ENCODE measurements around the gene KLRB1.
"Not testable (repeated sequence)": the region's sequence is repeated elsewhere in the genome, so short reads cannot be mapped to it uniquely, and the experiment has no call there.

Gene KLRB1

DNA sequence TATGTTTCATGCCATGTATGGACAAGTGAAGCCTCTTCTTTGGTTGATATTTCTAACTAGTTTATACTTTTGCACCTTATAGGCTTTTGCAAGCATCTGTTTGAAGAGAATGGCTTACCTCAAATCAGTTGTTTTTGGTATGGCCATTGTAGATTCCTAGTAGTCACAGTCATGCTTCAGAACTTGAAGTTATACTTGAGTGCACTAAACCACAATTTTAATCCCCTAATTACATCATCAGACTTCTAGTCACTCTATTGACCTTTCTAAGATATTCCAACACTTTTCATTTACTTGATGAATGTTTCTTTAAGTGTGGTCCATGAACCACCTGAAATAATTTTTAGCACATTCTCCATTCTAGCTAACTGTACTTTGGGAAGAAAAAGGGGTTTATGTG, 18.6 kb upstream of the KLRB1 start:
- in situ Hi-C loops (cut with HindIII; ENCODE audit: low sequenced_read_pairs), result no loop called here

DNA sequence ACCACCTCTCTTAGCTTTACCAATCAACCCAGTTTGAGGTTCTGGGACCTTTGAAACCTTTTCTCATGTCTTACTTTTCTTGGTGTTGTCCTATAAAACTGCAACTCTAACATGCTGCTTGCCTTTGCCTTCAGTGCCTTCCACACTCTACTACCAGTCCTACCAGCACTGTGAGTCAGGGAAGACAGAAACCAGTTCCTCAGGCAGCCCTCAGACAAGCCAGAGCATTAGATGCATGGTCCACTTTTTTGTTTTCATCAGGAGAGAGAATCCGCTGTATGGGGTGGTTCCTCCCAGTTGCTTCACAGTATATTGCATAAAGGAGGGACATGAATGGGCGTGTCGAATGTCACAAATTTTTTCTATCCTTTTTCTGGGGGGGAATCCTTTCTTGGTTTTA, 17.3 kb upstream of the KLRB1 start:
- in situ Hi-C loops (cut with HindIII; ENCODE audit: low sequenced_read_pairs), result no loop called here

DNA sequence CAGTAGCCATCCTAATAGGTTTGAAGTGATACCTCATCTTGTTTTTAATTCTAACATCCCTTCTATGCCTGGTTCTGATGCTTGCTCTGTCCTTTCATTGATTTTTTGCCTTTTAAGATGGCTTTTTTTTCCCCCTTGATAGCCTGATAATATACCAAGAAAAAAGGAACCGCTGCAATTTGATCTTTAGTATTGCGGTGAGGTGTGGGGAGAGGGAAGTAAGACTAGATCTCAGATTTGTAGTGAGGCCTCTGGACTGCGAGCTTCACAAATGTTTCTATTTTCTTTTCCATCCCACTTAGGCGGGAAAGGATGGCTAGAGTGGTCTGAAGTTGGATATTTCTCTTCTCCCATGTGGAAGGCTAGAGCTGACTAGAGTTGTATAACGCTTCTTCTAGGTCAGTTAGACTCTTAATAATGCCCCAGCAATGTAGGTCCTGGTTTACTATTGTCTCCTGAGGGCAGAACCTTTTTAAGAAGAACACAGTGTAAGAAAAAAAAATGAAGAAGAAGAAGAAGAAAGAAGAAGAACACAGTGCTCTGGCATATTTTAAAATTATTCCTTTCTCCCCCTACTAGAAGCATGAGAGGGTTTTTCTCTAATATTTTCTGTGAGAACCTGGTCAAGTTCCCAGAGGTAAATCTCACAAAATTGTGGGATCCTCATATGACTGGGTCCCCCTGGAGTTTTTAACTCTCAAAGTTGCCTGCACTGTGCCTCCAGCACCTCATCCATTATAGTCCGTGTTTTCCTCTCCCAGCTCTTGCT, 11.9 kb upstream of the KLRB1 start:
- in situ Hi-C loops (cut with HindIII; ENCODE audit: low sequenced_read_pairs), result no loop called here

GRCh38 chr12:9618906-9619305, 11.2 kb upstream of the KLRB1 start:
- in situ Hi-C loops (cut with HindIII; ENCODE audit: low sequenced_read_pairs), result not testable (repeated sequence)

DNA sequence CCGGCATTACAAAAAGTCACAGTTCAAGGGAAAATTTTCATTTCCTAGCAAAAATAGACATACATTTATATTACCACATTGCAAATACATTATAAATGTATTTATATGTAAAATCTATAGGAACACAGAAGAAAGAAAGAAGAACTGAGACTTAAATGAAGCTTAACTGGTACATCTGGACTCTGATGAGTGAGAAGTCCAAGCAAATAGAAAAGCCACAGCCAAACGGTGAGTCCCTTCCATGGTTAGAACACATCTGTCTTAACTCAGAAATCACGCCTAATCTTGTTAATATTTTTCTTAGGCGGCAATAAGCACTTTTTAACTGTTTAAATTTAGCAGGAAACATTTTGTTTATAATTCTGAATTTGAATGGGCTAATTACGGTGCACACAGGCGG, 9.4 kb upstream of the KLRB1 start:
- in situ Hi-C loops (cut with HindIII; ENCODE audit: low sequenced_read_pairs), result no loop called here

- in situ Hi-C loops (cut with HindIII; ENCODE audit: low sequenced_read_pairs), result no loop called here
Measured at GRCh38 chr12:9615420-9616136, 7.9 kb upstream of the KLRB1 start.

DNA sequence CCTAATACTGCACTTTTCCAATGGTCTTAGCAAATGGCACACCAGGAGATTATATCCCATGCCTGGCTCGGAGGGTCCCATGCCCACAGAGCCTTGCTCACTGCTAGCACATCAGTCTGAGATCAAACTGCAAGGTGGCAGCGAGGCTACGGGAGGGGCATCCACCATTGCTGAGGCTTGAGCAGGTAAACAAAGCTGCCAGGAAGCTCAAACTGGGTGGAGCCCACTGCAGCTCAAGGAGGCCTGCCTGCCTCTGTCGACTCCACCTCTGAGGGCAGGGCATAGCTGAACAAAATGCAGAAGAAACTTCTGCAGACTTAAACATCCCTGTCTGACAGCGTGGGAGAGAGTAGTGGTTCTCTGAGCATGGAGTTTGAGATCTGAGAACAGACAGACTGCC, 2.9 kb upstream of the KLRB1 start:
- in situ Hi-C loops (cut with HindIII; ENCODE audit: low sequenced_read_pairs), result not testable (repeated sequence)

DNA sequence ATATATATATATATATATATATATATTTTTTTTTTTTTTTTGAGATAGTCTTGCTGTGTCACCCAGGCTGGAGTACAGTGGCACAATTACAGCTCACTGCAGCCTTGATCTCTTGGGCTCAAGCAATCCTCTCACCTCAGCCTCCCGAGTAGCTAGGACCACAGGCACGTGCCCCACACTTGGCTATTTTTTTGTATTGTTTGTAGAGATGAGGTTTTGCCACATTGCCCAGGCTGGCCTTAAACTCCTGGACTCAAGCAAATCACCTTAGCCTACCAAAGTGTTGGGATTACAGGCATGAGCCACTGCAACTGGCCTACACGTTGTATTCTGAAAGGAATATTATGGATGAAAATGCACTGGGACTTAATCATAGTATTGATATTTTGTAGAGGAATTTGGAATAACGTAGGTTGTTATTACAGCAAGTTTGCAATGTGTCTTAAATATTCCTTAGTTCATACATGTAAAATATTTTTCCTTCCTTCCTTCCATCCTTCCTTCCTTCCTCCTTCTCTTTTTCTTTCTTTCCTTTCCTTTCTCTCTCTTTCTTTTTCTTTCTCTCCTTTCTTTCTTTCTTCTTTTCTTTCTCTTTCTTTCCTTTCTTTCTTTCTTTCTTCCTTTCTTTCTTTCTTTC, 862 bp downstream of the KLRB1 start:
- in situ Hi-C loops (cut with HindIII; ENCODE audit: low sequenced_read_pairs), result no loop called here

- in situ Hi-C loops (cut with HindIII; ENCODE audit: low sequenced_read_pairs), result no loop called here
Measured at GRCh38 chr12:9606247-9606646, 1.5 kb downstream of the KLRB1 start.

DNA sequence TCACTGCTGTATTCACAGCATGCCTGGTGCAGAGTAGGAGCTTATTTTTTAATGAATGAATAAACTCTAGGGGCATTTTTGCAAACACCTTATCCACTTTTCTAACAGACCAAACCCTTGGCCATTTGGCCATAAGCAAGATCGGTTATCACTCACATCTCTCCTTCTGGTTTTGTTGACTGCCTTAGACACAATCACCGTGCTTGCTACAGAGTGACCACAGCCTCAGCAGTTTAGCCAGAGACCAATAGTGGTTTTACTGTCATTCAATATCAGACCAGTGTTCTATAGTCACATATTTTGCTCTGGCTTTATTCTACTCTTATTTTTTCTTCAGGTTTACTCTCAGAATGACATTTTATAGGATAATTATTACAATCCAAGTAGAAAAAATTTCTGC, 2.2 kb downstream of the KLRB1 start:
- in situ Hi-C loops (cut with HindIII; ENCODE audit: low sequenced_read_pairs), result no loop called here

GRCh38 chr12:9604287-9604686, 3.4 kb downstream of the KLRB1 start:
- in situ Hi-C loops (cut with HindIII; ENCODE audit: low sequenced_read_pairs), result no loop called here

- in situ Hi-C loops (cut with HindIII; ENCODE audit: low sequenced_read_pairs), result not testable (repeated sequence)
Measured at GRCh38 chr12:9600426-9600825, 7.3 kb downstream of the KLRB1 start.

DNA sequence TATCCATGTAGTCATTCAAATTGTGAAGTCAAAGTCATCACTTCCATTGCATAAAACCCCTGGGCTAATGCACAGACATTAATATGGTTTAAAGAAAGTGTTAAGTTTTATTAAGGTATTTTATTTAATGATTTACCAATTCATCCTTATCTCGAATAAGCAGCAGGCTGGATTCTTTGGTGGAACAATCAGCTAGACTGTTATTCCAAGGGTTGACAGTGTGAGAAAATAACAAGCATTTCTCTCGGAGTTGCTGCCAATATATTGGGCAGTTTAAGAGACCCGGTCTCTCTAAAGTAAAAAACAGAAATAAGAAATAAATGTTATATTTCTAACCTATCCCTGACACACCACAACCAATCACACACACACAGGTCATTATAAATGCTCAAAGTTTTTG, 9.4 kb downstream of the KLRB1 start:
- in situ Hi-C loops (cut with HindIII; ENCODE audit: low sequenced_read_pairs), result no loop called here

DNA sequence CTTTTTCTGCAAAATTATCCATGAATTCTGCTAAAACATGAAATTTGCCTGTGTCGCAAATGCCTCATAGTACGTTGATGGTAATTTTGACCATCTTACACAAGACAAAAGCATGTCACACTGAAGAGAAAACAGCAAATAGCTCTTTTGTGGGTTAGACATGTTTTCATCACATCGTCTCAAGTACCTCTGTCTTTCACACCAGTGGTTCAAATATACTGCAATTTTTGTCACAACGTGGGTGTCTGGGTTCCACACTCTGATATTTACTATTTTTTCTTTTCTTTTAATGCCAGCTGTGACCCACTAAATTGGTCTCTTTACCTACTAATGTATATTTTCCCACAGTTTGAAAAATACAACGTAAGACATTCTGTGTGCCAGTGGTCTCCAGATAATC, 10.4 kb downstream of the KLRB1 start:
- in situ Hi-C loops (cut with HindIII; ENCODE audit: low sequenced_read_pairs), result no loop called here

GRCh38 chr12:9590441-9590840, 17.3 kb downstream of the KLRB1 start:
- in situ Hi-C loops (cut with HindIII; ENCODE audit: low sequenced_read_pairs), result no loop called here

GRCh38 chr12:9588749-9589148, 19.0 kb downstream of the KLRB1 start:
- in situ Hi-C loops (cut with HindIII; ENCODE audit: low sequenced_read_pairs), result no loop called here

- in situ Hi-C loops (cut with HindIII; ENCODE audit: low sequenced_read_pairs), result no loop called here
Measured at GRCh38 chr12:9587987-9588600, 19.6 kb downstream of the KLRB1 start.

DNA sequence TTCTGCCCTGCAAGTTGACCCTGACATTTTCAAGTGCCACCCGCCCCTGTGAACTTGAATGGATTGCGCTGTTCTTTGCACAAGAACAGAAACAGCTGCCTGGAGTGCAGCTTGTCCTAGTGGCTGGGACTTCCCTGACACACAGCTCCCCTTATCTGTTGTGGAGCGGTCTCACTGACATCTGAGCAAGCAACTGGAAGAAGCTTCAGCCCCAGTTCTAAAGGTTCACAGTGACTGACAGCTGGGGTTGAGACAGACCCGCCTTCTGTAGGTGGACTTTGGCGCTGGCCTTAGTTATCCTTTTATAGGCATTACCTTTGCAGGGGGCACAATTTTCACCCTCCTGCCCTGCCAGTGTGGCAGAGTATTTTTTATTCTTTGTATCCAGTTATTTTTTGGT, 30.0 kb downstream of the KLRB1 start:
- in situ Hi-C loops (cut with HindIII; ENCODE audit: low sequenced_read_pairs), result not testable (repeated sequence)

DNA sequence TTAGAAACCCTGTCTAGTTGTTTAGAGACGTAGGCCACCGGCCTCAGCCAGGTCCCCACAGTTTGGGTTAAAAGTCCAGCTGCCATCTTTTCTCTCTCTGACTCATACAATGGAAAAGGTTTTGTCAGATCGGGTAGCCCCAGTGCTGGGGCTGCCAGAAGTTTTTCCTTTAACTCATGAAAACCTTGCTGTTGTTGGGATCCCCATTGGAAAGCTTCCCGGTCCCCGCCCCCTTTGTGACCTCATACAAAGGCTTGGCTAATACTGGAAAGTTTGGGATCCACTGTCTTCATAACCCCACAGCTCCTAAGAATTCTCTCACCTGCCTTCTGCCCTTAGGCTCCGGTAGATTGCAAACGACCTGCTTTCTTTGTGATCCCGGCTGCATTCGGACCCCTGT, 40.6 kb downstream of the KLRB1 start:
- in situ Hi-C loops (cut with HindIII; ENCODE audit: low sequenced_read_pairs), result not testable (repeated sequence)

DNA sequence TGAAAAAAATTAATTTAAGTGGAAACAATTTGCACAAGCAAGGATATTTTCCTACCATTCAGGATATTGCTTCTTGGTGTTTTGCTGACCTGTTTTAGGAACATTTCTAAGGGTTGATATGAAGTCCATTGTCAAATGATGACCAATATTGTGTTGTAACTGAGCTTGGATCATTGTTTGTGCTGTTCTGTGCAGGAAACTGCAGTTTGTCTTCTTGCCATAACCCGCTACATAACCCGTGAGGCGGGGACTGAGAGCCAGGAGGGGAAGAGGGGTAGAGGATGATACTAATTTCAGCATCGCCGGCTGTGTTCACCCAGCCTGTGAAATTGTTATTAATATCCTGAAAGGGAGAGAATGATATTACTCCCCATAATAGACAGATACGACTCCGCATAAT, 41.6 kb downstream of the KLRB1 start:
- in situ Hi-C loops (cut with HindIII; ENCODE audit: low sequenced_read_pairs), result not testable (repeated sequence)

DNA sequence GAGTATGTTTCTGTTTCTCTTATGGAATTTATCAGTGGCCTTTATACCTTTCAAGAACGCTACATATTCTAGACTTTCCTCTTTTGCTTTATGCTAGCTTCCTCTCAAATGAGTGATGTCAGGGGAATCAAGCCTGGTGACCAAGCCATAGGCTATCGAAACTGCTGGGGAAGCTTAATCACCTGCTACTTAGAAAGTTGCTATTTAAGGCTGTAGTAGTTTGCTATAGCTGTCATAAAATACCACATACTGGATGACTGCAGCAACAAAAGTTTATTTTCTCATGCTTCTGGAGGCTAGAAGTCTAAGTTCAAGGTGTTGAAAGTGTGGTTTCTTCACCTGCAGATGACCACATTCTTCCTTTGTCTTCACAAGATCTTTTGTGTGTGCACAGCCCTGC, 43.3 kb downstream of the KLRB1 start:
- in situ Hi-C loops (cut with HindIII; ENCODE audit: low sequenced_read_pairs), result not testable (repeated sequence)
